ENCODE data around the gene PNPO. TPM values are rescaled to one million over a fixed set of nuclear protein-coding genes. Genes with fewer than 3 reads are reported as not detected.

PNPO gene
- total and polyA plus RNA-seq, 2 of the 4 experiments (the other 2 are of a cell fraction) = 13.9 to 34.1 TPM

GRCh38 chr17:47959825-47960655, 18.7 kb downstream of the PNPO start:
- Histone ChIP-seq H2AK9ac (replicated peaks; ENCODE audit: low read depth, low read length, poor library complexity) (no peak overlapping the region), H3K4ac (ENCODE audit: low read depth, low read length) (no peak overlapping the region), H3K79me1 (ENCODE audit: low read depth in 1 of 2, low read length in 2 of 2) (no peaks in the 10 kb centered on the region), H3K14ac (replicated peaks; ENCODE audit: low read depth, low read length) (no peak overlapping the region), H3K27ac (ENCODE audit: insufficient read depth, low read length) (no peak overlapping the region), H2AFZ (replicated peaks; ENCODE audit: low read length, poor library complexity) (peak overlapping the region; percentile 15), H4K20me1 (ENCODE audit: insufficient read depth, low read length) (no peaks in the 10 kb centered on the region), H3K27me3 (ENCODE audit: control insufficient read depth, insufficient read depth, low read length) (peaks cover 8% of the 10 kb centered on the region), H3K56ac (ENCODE audit: extremely low read depth, insufficient read depth, low read length) (no peak overlapping the region), H4K5ac (ENCODE audit: low read depth, low read length) (no peak overlapping the region), H2BK120ac (ENCODE audit: low read depth, low read length) (no peak overlapping the region), H3K9me3 (ENCODE audit: control insufficient read depth, insufficient read depth, low read length) (no peaks in the 10 kb centered on the region; the same call in 1 of the 2 replicates), H3K4me3 (ENCODE audit: insufficient read depth, low read depth, low read length) (no peak overlapping the region), H2AK5ac (ENCODE audit: low read depth, low read length) (no peak overlapping the region), H3K4me2 (ENCODE audit: low read depth, low read length) (no peak overlapping the region), H2BK20ac (ENCODE audit: low read depth, low read length) (no peak overlapping the region), H3K23ac (ENCODE audit: low read depth, low read length) (no peak overlapping the region), H3K36me3 (ENCODE audit: control insufficient read depth, insufficient read depth, low read length) (no peaks in the 10 kb centered on the region), H4K91ac (ENCODE audit: insufficient read depth, low read depth, low read length) (no peak overlapping the region), H3K9me1 (ENCODE audit: insufficient read depth, low read length) (no peaks in the 10 kb centered on the region), H2BK5ac (ENCODE audit: low read depth, low read length, poor library complexity, severe bottlenecking) (no peak overlapping the region), H3K18ac (ENCODE audit: low read depth, low read length) (no peak overlapping the region), H2BK15ac (ENCODE audit: low read depth, low read length) (no peak overlapping the region), H4K8ac (ENCODE audit: low read depth in 2 of 2, low read length in 2 of 2) (no peak overlapping the region), H3K4me1 (ENCODE audit: control insufficient read depth, insufficient read depth, low read length) (peaks cover 5% of the 10 kb centered on the region; the same call in 1 of the 2 replicates), H3K9ac (ENCODE audit: low read depth, low read length) (no peak overlapping the region)
- no peak for ATAC-seq (ENCODE audit: low read depth)
- in situ Hi-C loops (cut with MboI; ENCODE audit: low sequenced_read_pairs) = no loop called here
- ChIA-PET CTCF (no interaction called here), POLR2A (ENCODE audit: unreplicated experiment) (no interaction called here)
- no peak for TF ChIP-seq CEBPB (IDR thresholded peaks at IDR 0.05; ENCODE audit: low read depth, low read length)
- TF ChIP-seq POLR2A (IDR thresholded peaks at IDR 0.05; ENCODE audit: low read depth, low read length) = no peak
- TF ChIP-seq CTCF (conservative IDR thresholded peaks at IDR 0.05; ENCODE audit: low read depth, low read length) = no peak
- no peak for TF ChIP-seq USF2 (IDR thresholded peaks at IDR 0.05; ENCODE audit: low read depth, low read length)
- WGBS, 2 experiments (ENCODE audit: extremely low coverage in 2 of 2, insufficient read length in 1 of 2) = 83% methylated on average over 2 of the region's 8 CpGs; no CpG with 5 or more reads in 1 of the 2 experiments
- DNase-seq = no peak
- intact Hi-C loops (cut with micrococcal nuclease) = no loop called here
- BruUV-seq (replicated peaks) = no TSS peak
- dilution Hi-C loops (cut with HindIII; ENCODE audit: low sequenced_read_pairs, unreplicated experiment) = no loop called here
